Peyer's patch (tissue), 4 donors: ENCODE measurements around the gene CADPS2. TPM values are rescaled to one million over a fixed set of nuclear protein-coding genes. Genes with fewer than 3 reads are reported as not detected.

Source experiments
- DNase-seq, 3 donors: peaks; one replicate each; pipeline ENCODE4 v3.0.0-alpha.2; 2017 to 2019
- H3K27ac ChIP-seq, 4 donors: fragments of 200-600 bp; sonication (generic); one replicate each; pipeline ENCODE4 v1.5.1; 2016 to 2019
- H3K27me3 ChIP-seq, 2 donors: fragments of 200-600 bp; sonication (generic); one replicate each; pipeline ENCODE4 v1.5.1; 2019
- H3K36me3 ChIP-seq, 3 donors: fragments of 200-600 bp; sonication (generic); one replicate each; pipeline ENCODE4 v1.5.1; 2016 to 2019
- H3K4me1 ChIP-seq, 4 donors: fragments of 200-600 bp; sonication (generic); one replicate each; pipeline ENCODE4 v1.5.1; 2016 to 2019
- H3K4me3 ChIP-seq, 4 donors: fragments of 200-600 bp; sonication (generic); 1 replicate in 3 of 4; 2 replicates in 1 of 4; pipeline ENCODE4 v1.5.1; 2016 to 2019; ENCODE audit warnings: mild to moderate bottlenecking in 1 of 4
- H3K9me3 ChIP-seq, 4 donors: fragments of 200-600 bp; sonication (generic); one replicate each; pipeline ENCODE4 v1.5.1; 2016 to 2019; ENCODE audit warnings: mild to moderate bottlenecking in 1 of 4
- CTCF ChIP-seq, 6 experiments: fragments of 450-650 bp in 4 of 6; fragments of 200-600 bp in 2 of 6; sonication (generic) in 1 of 6; IDR thresholded peaks; one replicate each; pipeline ENCODE4 v1.5.1; 2017 to 2019; ENCODE audit warnings: antibody characterized with exemption in 6 of 6, mild to moderate bottlenecking in 3 of 6, moderate library complexity in 1 of 6
- POLR2A ChIP-seq, 2 donors: fragments of 450-650 bp; IDR thresholded peaks; one replicate each; pipeline ENCODE4 v1.5.1; 2017; ENCODE audit warnings: antibody characterized with exemption in 2 of 2, mild to moderate bottlenecking in 2 of 2, moderate library complexity in 2 of 2
- total RNA-seq, 4 donors: library from RNA; depleted of rRNA; stranded (reverse); fragments of >200 nt; gene quantifications; one replicate each; pipeline ENCODE4 v1.1.0, GENCODE V29; 2016

The CADPS2 gene
- total RNA-seq, 4 donors from 2014 or later, result 11.4 to 21.5 (median 16.5) TPM

- Histone ChIP-seq H3K4me1 (no peaks in the 10 kb centered on the region), H3K4me3 (no peak overlapping the region), H3K36me3 (no peaks in the 10 kb centered on the region), H3K9me3 (no peaks in the 10 kb centered on the region), H3K27me3 (no peaks in the 10 kb centered on the region), H3K27ac (no peak overlapping the region)
- no peak for DNase-seq
- TF ChIP-seq POLR2A (IDR thresholded peaks at IDR 0.05) (no peak), CTCF (IDR thresholded peaks at IDR 0.05) (no peak)
Observed at GRCh38 chr7:122629412-122629953, 256.8 kb downstream of the CADPS2 start.

- no peaks in the 10 kb centered on the region for H3K27me3 ChIP-seq
- no peaks in the 10 kb centered on the region for H3K36me3 ChIP-seq
- no peaks in the 10 kb centered on the region for H3K9me3 ChIP-seq
- H3K4me3 ChIP-seq, result no peak overlapping the region
- no peak for DNase-seq
- H3K4me1 ChIP-seq, result no peaks in the 10 kb centered on the region
- TF ChIP-seq CTCF (IDR thresholded peaks at IDR 0.05) (no peak), POLR2A (IDR thresholded peaks at IDR 0.05) (no peak)
- no peak overlapping the region for H3K27ac ChIP-seq
Observed at GRCh38 chr7:122628651-122629411, 257.4 kb downstream of the CADPS2 start.

- DNase-seq, result no peak
- no peak for TF ChIP-seq POLR2A (IDR thresholded peaks at IDR 0.05)
- TF ChIP-seq CTCF (IDR thresholded peaks at IDR 0.05), result no peak
- Histone ChIP-seq H3K27ac (no peak overlapping the region), H3K27me3 (no peaks in the 10 kb centered on the region), H3K36me3 (no peaks in the 10 kb centered on the region), H3K9me3 (no peaks in the 10 kb centered on the region), H3K4me1 (no peaks in the 10 kb centered on the region), H3K4me3 (no peak overlapping the region)
Observed at GRCh38 chr7:122626785-122627184, 259.5 kb downstream of the CADPS2 start.

GRCh38 chr7:122622682-122623081 lies 263.6 kb downstream of the CADPS2 start:
- H3K9me3 ChIP-seq, result no peaks in the 10 kb centered on the region
- H3K4me3 ChIP-seq, result no peak overlapping the region
- no peaks in the 10 kb centered on the region for H3K4me1 ChIP-seq
- no peak for DNase-seq
- H3K27ac ChIP-seq, result no peak overlapping the region
- H3K27me3 ChIP-seq, result no peaks in the 10 kb centered on the region
- TF ChIP-seq CTCF (IDR thresholded peaks at IDR 0.05), result no peak
- no peak for TF ChIP-seq POLR2A (IDR thresholded peaks at IDR 0.05)
- no peaks in the 10 kb centered on the region for H3K36me3 ChIP-seq

GRCh38 chr7:122619664-122620063 lies 266.6 kb downstream of the CADPS2 start:
- Histone ChIP-seq H3K27ac (no peak overlapping the region), H3K36me3 (no peaks in the 10 kb centered on the region), H3K4me3 (no peak overlapping the region), H3K9me3 (no peaks in the 10 kb centered on the region), H3K27me3 (no peaks in the 10 kb centered on the region), H3K4me1 (no peaks in the 10 kb centered on the region)
- TF ChIP-seq CTCF (IDR thresholded peaks at IDR 0.05), result no peak
- no peak for TF ChIP-seq POLR2A (IDR thresholded peaks at IDR 0.05)
- no peak for DNase-seq
